CD4-positive, alpha-beta T cell treated with Interleukin-17A for 4 hours (primary cell): ENCODE measurements around the gene FAM81B.

Source experiments
- DNase-seq: peaks from one replicate; pipeline ENCODE4 v3.0.0-alpha.2; 2020; ENCODE audit warnings: mixed read lengths

The FAM81B gene

GRCh38 chr5:95403996-95404395 is 12.8 kb downstream of the FAM81B start:
- no peak for DNase-seq

- DNase-seq = no peak
These were observed 15.4 kb downstream of the FAM81B start for GRCh38 chr5:95406426-95407090.

GRCh38 chr5:95410279-95410678 is 19.1 kb downstream of the FAM81B start:
- DNase-seq = no peak

GRCh38 chr5:95411474-95411873 is 20.3 kb downstream of the FAM81B start:
- DNase-seq = no peak

- DNase-seq = no peak
These were observed 23.3 kb downstream of the FAM81B start for GRCh38 chr5:95414451-95414850.

GRCh38 chr5:95417971-95418370 is 26.8 kb downstream of the FAM81B start:
- DNase-seq = no peak

- DNase-seq = no peak
These were observed 31.7 kb downstream of the FAM81B start for GRCh38 chr5:95422838-95423237.

GRCh38 chr5:95424016-95424415 is 32.9 kb downstream of the FAM81B start:
- DNase-seq = no peak

- DNase-seq = no peak
These were observed 33.4 kb downstream of the FAM81B start for GRCh38 chr5:95424526-95424925.

- DNase-seq = no peak
These were observed 35.1 kb downstream of the FAM81B start for GRCh38 chr5:95426227-95426626.

GRCh38 chr5:95432779-95433178 is 41.6 kb downstream of the FAM81B start:
- no peak for DNase-seq

GRCh38 chr5:95439801-95440493 is 48.8 kb downstream of the FAM81B start:
- no peak for DNase-seq

- no peak for DNase-seq
These were observed 49.7 kb downstream of the FAM81B start for GRCh38 chr5:95440825-95441224.

GRCh38 chr5:95441636-95442035 is 50.5 kb downstream of the FAM81B start:
- no peak for DNase-seq

GRCh38 chr5:95445442-95445841 is 54.3 kb downstream of the FAM81B start:
- DNase-seq = no peak

GRCh38 chr5:95445995-95446394 is 54.8 kb downstream of the FAM81B start:
- no peak for DNase-seq

GRCh38 chr5:95446560-95447221 is 55.5 kb downstream of the FAM81B start:
- DNase-seq = no peak

- no peak for DNase-seq
These were observed 56.8 kb downstream of the FAM81B start for GRCh38 chr5:95447961-95448360.

- DNase-seq = no peak
These were observed 57.6 kb downstream of the FAM81B start for GRCh38 chr5:95448789-95449188.

- DNase-seq = no peak
These were observed 58.3 kb downstream of the FAM81B start for GRCh38 chr5:95449460-95449859.

GRCh38 chr5:95454536-95454935 is 63.4 kb downstream of the FAM81B start:
- no peak for DNase-seq

- no peak for DNase-seq
These were observed 69.5 kb downstream of the FAM81B start for GRCh38 chr5:95460665-95461064.

- DNase-seq = no peak
These were observed 80.3 kb downstream of the FAM81B start for GRCh38 chr5:95471487-95471886.

- no peak for DNase-seq
These were observed 80.8 kb downstream of the FAM81B start for GRCh38 chr5:95471942-95472341.
